NCI-H1694 (cell line): ENCODE results near the gene SIVA1.

Source experiments
- DNase-seq: peaks from one replicate; lab custom pipeline; 2025; lab: John Stamatoyannopoulos, UW

The SIVA1 gene

DNA sequence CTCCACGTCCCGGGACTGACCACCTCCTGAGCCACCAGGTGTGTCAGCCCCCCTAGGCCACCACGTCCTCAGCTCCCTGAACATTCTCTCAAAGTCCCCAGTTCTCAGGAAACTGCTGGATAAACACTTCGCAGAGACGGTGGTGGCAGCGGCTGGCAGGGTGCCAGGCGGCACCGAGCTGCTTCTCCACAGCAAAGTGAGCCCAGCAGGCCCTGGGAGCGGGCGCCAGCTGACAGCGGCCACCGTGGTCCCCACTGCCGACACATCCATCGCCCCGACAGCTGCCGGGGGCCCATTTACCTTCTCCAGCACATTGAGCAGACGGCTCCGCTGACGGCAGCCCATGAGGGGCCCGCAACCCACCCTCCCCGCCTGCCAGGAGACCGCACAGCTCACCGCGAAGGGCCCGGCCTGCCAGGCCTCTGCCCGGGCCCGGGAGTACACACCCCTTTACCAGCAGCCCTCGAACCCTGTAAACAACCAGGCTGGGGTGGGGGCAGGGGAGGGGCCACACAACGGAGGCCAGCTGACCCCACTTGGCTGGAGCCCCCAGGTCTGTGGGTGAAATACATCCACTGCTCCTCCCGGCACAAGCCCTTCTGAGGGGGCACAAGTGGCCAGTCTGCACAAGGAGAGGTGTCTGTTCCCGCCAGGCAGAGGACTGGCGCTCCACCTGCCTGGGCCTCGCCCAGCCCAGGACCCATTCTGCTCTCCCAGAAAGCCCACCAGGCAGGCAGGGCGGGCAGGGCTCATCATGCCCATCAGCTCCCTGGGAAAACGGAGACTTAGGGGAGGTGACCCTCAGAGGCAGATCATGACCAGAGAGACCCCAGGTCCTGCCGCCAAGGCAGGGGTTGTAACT, 32.1 kb downstream of the SIVA1 start:
- DNase-seq = peak; percentile 93

DNA sequence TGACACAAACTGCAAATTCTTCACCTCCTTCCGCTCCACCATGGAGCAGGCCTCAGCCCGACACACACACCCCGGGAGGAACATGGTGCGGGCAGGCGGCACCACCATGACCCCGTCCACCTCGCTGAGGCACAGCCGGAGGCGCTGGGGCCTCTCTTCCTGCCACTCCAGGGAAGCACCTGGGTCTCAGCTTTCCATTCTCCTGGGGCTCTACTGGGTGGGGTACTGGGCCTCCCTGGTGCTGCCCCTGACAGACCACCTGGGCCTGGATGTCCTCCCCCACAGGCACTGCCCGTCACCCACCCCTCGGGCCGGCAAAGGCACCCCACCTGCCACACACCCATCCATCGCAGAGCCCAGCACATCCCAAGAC, 32.7 kb downstream of the SIVA1 start:
- DNase-seq = no peak

DNA sequence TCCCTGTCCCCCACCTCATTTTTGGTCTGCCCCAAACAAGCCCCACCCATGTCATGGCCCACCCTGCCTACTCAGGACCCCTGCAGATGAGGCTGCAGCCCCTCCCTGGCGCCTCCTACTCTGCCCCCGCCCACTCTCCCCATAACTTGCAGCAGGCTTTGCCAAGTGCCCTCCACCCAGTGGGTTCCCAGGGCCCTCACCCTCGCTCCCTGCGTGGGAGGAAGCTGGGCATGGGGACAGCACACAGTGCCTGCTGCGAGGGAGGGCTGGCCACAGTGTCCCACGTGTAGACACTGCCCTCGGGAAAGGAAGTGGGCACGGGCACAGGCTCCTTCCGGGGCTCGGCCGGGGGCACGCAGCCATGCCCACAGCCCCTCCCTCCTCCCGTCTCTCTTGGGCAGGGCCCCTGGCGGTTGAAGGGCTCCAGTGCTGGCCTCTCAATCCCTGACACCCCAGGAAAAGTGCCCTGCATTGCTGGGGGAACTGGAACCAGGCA, 33.2 kb downstream of the SIVA1 start:
- no peak for DNase-seq

DNA sequence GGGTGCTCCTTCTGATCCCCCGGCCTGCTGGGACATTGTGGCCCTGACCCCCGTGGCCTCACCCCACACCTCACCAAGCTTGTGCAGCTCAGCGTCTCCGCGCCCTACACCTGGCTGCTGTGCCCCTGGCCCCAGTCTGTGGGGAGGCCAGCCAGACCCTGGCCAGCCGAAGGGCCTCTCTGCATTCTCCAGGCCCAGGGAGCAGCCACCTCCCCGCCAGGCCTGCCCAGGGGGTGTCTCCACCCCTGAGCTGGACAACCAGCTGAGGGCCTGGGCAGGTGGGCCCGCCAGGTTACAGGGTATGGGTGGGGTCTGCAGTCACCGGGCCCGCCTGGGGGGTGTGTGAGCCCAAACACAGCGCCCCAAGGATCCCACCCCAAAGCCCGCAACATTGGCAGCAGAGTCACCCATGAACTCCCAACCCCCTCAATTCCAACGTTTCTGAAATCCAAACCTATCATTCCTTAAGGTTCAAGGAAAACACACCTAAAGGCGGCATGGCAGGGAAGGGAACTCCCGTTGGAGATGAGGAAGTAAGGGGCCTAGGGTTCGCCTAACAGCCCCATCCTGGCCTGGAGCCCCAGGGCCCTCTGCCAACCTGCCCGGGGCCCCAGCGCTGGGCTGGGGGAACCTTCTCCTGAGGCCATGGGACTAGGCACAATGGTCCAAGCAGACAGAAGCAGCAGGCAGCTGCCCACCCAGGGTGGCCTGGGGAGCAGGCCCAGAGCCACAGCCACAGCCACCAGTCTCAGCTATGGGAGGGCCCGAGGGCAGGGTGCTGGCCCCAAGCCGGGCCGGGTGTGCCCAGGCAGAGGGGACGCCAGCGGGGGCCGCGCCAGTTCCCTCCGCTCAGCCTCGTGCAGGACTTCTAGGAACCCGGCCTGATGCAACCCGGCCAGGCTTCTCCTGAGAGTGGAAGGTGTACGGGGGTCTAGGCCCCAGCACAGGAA, 34.1 kb downstream of the SIVA1 start:
- no peak for DNase-seq

DNA sequence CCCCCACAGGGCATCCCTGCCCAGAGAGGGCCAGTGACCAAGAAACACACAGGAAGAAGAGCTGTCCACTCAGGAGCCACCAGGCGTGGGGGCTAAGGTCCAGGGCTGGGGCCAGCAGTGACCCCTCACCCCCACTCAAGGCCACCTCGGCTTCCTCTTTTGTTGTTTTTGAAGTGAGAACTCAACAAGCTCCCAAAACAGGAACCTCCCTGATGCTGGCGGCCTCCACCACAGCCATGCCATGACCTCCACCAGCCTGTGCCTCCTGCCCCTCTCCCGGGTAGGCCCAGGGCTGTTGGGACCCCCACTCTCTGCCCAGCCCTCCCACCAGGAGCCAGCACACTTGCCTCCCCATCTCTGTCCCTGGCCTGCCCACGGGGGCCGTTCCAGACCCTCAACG, 34.8 kb downstream of the SIVA1 start:
- no peak for DNase-seq

DNA sequence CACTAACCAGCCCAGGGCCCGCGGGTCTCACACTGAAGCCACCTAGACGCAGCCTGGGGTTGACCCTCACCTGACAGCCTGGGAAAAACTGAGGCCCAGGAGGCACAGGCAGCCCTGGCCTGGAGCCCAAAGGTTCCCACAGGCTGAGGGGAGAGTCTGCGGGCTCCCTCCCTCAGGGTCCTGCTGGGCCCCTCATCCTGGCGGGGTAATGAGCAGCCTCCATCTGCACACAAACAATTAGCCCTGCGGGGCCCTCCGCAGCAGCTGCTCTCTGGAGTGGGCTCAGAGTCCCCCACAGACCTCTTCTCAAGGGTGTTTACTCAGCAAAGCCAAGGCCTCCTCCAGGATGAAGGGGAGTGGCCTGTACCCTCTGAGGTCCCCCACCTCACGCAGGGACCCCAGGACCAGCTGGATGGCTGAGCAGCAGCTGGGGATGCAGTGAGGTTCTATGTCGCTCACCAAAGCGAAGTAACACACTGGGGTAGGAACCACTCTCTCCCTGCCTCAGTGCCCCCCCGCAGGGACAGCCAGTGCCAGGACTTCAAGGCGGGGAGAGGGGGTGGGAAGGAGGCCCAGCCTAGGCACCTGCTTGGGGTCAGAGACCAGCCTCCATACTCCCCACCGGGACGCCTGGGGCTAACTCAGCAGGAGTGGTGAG, 35.3 kb downstream of the SIVA1 start:
- peak; percentile 94 for DNase-seq

DNA sequence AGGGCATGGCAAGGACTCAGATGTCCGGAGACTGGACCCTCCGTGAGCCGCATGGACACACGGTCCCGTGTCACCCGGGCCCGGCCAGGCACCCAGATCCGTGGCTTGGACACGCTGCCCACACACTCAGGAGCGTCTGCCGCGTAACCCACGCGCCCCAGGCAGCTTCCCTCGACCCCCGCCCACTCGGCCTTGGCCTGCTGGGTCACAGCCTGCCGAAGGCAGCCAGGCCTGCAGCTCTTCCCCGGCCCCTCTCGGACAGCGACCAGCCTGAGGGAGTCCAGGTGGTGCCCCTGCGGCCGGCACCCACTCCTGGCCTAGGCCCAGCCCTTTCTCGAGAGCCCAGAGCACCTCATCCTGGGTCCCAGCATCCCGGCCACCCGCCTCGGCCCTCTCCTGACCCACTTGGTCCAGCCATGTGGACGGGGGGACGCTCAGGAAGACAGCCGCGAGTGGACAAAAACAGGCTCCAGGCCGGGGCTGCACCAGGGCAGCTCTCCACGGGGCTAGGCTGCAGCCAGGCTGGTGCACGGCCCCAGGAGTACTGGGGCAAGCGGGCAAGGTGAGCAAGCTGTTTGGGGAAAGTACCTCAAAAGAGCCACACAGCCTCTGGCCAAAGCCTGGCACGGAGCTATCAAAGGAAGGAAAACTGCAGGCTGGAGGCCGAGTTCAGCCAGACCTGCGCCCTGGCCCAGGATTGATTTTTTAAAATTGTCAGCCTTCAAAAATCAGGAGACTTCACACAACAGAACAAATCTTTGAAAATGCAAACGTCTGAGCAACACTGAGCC, 36.1 kb downstream of the SIVA1 start:
- no peak for DNase-seq

DNA sequence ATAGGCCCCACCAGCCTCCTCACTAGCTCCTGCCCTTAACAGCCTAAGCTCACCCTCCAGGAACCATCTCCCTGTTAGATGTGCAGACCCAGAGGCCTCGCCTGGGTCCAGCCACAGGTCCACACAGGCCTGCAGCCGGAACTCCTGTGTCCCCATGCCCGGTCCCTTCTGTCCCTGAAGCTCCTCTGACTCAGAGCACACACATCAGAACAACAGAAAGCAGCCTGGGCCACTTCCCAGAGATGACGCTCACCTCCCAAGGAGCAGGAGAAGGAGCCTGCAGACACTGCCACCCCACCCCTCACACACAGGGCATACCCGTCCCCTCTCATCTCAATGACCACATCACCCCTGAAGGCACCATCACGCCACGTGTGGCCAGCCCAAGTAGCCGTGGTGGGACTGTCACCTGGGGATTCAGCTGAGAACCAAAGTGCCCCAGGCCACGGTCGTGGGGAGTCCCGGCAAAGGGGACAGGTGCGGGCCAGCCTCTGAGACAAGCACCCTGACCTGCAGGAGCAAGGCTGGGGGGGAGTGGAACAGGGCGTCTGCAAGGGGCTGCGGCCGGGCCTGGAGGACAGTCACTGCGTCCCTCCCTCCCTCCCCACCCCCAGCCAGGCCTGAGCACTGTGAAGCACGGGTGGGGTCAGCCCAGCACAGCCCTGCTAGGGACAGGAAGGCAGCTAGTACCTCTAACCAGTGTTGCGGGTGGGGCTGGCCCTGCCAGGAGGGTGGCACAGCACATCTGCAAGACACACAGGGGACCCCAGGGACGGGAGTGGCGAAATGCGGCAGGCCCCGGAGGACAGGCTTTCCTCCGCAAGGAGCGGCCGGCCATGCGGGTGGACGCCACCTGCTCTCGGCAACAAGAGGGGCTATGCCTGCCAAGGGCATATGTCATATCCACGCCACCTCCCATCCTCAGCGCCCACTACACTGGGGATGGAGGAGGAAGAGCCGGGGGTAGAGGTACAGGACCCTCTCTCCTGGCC, 37.1 kb downstream of the SIVA1 start:
- no peak for DNase-seq

DNA sequence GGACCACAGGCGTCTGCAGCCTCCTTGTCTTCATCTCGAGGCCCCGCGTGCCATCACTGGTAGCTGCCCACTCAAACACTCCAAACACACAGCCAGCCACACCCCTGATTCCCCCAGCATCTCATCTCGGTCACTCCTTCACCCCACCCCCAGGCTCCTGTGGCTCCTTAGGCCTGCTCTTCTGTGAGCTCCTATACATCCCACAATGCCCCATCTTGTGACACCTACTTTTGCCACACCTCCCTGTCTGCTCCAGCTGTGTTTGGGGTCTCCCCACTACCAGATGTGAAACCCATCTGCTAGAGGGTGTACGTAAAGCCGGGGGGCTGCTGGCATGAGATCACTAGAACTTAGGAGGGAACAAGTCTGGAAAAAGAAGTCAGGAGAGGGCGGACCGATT, 38.5 kb downstream of the SIVA1 start:
- no peak for DNase-seq

DNA sequence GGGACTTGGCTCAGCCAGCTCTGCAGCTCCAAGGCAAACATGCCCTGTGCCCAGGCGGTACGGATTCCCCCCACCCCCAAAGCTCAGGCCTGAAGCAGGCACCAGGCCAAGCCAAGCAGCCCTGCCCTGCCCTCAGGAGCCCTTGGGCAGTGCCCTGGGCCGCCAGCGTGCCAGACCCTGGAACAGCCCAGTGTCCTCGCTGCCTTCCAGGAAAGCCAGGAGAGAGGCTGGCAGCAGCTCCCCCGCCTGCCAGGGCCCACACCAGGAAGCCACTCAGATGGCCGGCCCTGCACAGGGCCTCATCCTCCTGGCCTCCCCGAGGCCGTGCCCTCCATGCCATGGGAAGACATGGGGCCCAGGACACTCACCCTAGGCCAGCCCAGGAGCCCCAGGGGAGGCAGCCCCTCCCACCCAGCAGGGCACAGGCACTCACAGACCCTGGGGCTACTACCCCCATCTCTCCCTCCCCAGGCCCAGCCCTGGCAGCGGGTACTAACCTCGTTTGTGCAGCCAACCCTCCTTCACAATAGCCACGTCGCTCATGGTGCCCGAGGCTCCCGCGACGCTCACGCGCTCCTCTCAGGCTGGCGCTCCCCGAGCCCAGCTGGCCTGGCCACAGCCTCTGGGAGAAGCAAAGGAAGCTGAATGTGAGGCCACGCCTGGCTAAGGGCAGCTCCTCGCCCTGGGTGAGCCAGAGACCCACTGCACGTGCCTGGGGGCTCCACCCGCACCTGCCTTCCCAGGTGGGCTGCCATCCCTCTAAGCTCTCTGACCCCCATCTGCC, 39.3 kb downstream of the SIVA1 start:
- no peak for DNase-seq

DNA sequence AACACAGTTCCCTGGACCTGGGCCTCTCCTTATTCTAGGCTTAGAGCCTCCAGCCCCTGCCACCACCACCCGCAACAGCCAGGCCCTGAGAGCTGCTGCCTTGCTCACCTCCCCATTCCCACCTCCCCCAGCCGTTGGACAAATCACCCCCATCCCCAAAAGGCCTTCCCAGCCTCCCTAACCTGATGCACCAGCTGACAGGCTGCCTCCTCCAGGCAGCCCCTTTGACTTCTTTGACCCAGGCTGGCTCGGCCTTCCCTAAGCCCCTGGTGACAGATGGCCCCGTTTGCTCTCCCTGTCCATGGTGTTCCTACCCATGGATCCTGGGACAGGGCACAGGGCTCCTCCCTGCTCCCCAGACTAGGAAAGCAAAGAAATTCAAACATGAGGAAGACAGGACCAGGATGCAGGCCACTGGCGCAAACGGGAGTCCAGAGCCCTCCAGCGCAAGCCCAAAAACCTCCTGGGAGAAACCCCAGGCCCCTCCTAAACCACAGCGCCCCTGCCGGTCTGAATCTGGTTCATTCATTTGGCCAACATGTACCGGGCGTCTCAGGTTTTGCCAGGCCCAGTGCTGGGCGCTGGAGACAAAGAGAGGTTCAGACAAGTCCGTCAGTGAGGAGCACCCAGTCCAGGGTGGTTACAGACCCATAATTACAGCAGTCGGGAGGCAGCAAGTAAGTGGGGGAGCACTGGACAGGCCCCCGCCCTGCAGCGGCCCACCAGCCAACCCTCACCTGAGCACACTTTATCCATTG, 40.2 kb downstream of the SIVA1 start:
- no peak for DNase-seq

DNA sequence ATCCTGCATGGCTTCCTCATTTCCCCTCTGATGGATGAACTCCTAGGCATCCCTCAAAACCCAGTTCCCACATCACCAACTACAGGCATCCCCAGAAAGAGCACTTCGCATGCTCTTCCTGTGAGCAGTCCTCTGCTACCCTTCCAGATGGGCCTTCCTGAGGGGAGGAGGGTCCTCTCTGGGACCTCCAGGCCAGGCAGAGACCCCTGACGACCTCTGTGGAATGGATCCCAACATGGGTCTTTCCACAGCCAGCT, 40.7 kb downstream of the SIVA1 start:
- no peak for DNase-seq

DNA sequence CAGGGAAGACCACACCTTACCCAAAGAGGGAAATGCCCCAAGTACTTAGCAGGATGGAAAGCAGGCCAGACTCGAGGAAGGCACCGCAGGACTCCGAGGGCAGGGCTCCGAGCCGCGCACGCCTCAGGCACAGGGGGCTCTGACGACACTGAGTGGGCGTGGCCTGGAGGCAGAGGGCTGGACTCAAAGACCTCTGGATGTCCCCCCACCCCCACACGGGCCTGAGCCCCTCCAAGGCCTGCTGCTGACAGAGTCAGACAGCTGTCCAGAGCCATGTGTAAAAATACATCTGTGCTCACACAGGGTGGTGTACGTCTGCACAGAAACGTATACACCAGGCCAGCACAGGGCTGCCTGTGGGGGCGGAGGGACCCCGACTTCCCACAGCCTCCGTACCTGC, 41.2 kb downstream of the SIVA1 start:
- no peak for DNase-seq

DNA sequence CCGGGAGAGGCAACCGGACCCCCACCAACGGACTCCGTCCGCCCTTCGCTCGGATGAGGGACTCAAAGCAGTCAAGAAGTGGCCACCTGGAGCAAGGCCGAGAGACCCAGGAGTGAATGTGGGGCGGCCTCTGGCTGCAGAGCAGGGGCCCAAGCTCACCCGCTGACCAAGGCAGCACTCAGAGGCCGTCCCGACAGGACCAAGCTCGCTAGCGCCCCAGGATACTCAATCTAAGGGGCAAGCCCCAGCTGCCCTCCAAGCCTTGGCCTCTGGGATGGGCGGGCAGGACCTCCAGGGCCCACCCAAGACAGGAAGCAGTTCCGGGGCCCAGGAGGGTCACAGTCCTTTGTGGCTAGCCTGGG, 41.7 kb downstream of the SIVA1 start:
- no peak for DNase-seq

DNA sequence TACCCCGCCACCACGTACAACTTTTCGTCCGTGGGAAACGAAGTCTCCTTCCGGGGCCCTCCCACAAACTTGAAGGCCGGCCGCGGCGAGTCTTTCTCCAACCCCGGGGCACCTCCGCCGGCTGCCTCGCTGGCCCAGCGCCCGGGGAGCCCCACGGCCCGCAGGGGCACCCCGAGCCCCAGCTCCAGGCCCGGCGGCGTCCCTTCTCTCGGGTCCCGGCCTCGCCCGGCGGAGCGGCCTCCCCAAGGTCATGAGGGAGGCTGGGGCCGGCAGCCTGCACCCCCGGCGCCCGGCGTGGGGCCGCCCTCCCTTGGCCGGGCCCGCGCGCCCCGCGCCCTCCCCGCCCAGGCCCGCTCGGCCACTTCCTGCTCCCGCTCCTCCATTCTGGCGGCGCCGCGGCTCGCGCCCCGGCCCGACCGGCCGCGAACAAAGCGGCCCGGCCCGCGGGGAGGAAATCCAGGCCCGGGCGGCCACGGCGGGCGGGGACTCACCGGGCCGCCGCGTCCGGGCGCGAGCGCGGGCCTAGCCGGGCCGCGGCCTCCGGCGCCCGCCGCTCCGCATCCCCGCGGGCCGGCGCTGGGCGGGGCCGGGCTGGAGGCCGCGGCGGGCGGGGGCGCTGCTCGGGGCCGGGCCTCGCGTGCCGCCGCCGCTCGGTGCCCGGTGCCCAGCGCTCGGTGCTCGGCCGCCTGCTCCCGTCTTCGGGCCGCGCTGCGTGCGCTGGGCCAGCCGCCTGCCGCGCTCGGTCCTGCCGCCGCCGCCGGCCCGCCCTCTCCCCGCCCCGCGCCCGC, 42.2 kb downstream of the SIVA1 start, which contains the start of gene AKT1:
AKT1 (minus strand) TSS at position 756 of the 788 bp plus-strand sequence. CDS start 3,105 bp downstream, outside the sequence.
- no peak for DNase-seq

DNA sequence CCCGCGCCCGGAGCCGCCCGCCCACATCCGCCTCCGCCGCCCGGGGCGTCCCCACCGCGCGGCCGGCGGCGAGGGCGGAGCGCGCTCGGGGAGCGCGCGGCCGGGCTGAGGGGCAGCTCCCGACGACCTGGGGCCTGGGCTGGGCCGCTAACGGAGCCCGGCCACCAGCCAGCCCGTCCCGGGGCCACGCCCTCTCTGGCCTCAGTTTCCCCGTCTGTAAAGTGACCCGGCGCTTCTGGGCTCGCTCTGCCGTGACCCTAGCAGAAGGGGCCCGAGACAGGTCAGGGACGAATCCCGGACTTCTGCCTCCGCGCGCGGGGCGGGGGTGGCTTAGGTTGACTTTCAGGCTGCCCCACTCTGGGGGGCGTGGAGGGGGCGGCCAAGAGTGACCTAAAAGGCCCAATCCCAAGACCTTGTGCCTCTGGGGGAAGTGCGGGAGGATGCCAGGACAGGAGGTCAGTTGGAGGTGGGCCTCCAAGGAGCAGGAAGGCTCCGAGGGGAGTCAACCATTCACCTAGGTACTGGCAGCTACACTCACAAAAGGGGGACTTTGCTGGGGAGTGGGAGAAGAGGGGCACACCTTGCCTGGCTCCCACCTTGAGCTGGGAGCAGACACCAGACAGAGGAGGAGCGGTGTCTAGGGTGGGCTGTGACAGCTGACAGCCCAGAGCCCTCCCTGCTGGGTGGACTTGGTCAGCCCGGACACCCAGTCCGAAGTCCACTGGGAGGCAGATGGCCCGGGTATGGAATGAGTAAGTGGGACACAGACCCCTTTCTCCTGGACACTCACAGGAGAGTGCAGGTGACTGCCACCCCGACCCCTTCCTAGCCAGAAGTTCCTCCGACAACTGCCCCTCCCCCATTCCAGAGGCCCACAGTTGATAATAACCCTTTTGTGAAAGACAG, 43.1 kb downstream of the SIVA1 start:
- no peak for DNase-seq

DNA sequence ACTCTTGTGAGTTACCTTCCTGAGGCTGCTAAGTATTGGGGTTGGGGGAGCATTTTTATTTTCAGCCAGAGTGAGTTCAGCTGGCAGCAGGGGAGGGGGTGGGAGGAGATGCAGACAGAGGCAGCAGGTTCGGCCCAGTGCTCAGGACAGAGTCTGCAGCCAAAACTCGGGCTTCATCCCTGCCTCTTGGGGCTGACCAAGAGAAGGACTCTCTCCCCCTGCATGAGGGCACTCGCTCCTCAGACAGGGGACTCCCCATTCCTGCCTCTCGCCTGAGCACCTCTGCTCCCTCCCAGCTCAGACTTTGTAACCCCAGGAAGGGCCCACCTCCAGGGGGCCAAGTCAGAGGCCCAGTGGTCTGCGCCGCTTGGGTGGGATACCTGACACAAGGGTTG, 43.7 kb downstream of the SIVA1 start:
- no peak for DNase-seq
